GM12878 (cell line): ENCODE measurements around the gene TCIRG1. TPM values are rescaled to one million over a fixed set of nuclear protein-coding genes. Genes with fewer than 3 reads are reported as not detected.

Source experiments
- ATAC-seq: fragments of 200-7000 bp; cut with Tn5 transposase; 3 replicates; pipeline ENCODE4 v1.9.1; 2020; ENCODE audit warnings: mild to moderate bottlenecking, moderate library complexity
- BruUV-seq: library from RNA; stranded (reverse); fragments of 400-500 nt; replicated peaks from 2 replicates; lab custom pipeline; 2021; lab: Mats Ljungman, UMichigan
- CTCF ChIA-PET: fragments of 300-600 bp; sonication (Branson Sonifier 250); formaldehyde crosslinking; extraction: SDS; loops from one replicate; lab custom pipeline; 2021; ENCODE audit warnings: inconsistent platforms; lab: Yijun Ruan, JAX
- POLR2A ChIA-PET: fragments of 350-600 bp; formaldehyde crosslinking; extraction: SDS; loops from one replicate; lab custom pipeline; 2021; ENCODE audit warnings: inconsistent platforms; lab: Charles Lee
- RAD21 ChIA-PET: fragments of 300-600 bp; sonication (Branson Sonifier 250); formaldehyde crosslinking; loops from one replicate; lab custom pipeline; 2023; ENCODE audit warnings: antibody characterized with exemption; ENCODE audit not compliant: unreplicated experiment; lab: Charles Lee
- SMC1A ChIA-PET: fragments of 300-600 bp; sonication (Branson Sonifier 250); formaldehyde crosslinking; loops from one replicate; lab custom pipeline; 2023; ENCODE audit not compliant: unreplicated experiment, uncharacterized antibody; lab: Charles Lee
- DNase-seq: peaks from one replicate; pipeline ENCODE4 v3.0.0-alpha.2; 2011; ENCODE audit warnings: low read depth, low spot score
- FAIRE-seq: peaks from 3 replicates; lab custom pipeline; 2011; peaks lifted over from hg19 to GRCh38; lab: Jason Lieb, UNC
- H2AFZ ChIP-seq: 2 replicates; pipeline ENCODE4 v1.6.0; 2011; ENCODE audit warnings: low read depth, low read length, control low read depth; ENCODE audit not compliant: control insufficient read depth
- H3K27ac ChIP-seq: 2 replicates; pipeline ENCODE4 v1.5.1; 2011; ENCODE audit warnings: control low read depth; ENCODE audit not compliant: control insufficient read depth, insufficient read depth
- H3K27me3 ChIP-seq, 2 experiments: replicated peaks in 1 of 2; 2 replicates each; pipeline versions ENCODE4 v1.6.0 to v1.6.1; 2011; ENCODE audit warnings: low read length in 1 of 2; ENCODE audit not compliant: control insufficient read depth in 2 of 2, insufficient read depth in 2 of 2
- H3K36me3 ChIP-seq, 2 experiments: 2 replicates each; pipeline ENCODE4 v1.5.1; 2011; ENCODE audit warnings: low read length in 1 of 2; ENCODE audit not compliant: control insufficient read depth in 2 of 2, insufficient read depth in 2 of 2
- H3K4me1 ChIP-seq: 2 replicates; pipeline ENCODE4 v1.6.1; 2011; ENCODE audit warnings: mild to moderate bottlenecking, low read length, moderate library complexity, mixed read lengths; ENCODE audit not compliant: control insufficient read depth, insufficient read depth
- H3K4me2 ChIP-seq: 2 replicates; pipeline ENCODE4 v1.6.0; 2011; ENCODE audit warnings: control low read depth; ENCODE audit not compliant: control insufficient read depth, insufficient read depth
- H3K4me3 ChIP-seq: fragments of 200-600 bp; sonication (generic); 2 replicates; pipeline ENCODE4 v1.5.1; 2016
- H3K79me2 ChIP-seq: 2 replicates; pipeline ENCODE4 v1.6.0; 2011; ENCODE audit warnings: low read length; ENCODE audit not compliant: control insufficient read depth, insufficient read depth
- H3K9ac ChIP-seq: 2 replicates; pipeline ENCODE4 v1.8.0; 2011; ENCODE audit warnings: low read length, control low read depth, mixed read lengths; ENCODE audit not compliant: control insufficient read depth, insufficient read depth
- H3K9me3 ChIP-seq: replicated peaks from 3 replicates; pipeline ENCODE4 v1.5.1; 2011; ENCODE audit warnings: mild to moderate bottlenecking, low read length; ENCODE audit not compliant: control insufficient read depth, insufficient read depth
- H4K20me1 ChIP-seq: 2 replicates; pipeline ENCODE4 v1.6.0; 2011; ENCODE audit not compliant: control insufficient read depth, insufficient read depth
- CBX3 ChIP-seq: fragments of 200-600 bp; sonication (generic); IDR thresholded peaks from 2 replicates; pipeline ENCODE4 v1.6.1; 2016; ENCODE audit warnings: low read depth, borderline replicate concordance
- CBX5 ChIP-seq: sonication (generic); IDR thresholded peaks from 2 replicates; pipeline ENCODE4 v1.6.1; 2016; ENCODE audit warnings: low read depth, moderate library complexity, mild to moderate bottlenecking, inconsistent platforms
- CEBPB ChIP-seq, 2 experiments: fragments of 150-350 bp in 1 of 2; IDR thresholded peaks; 2 replicates each; pipeline ENCODE4 v1.6.1; 2012 to 2014; ENCODE audit warnings: low read depth in 2 of 2, low read length in 2 of 2, borderline replicate concordance in 1 of 2, inconsistent platforms in 1 of 2
- EED ChIP-seq: sonication (generic); IDR thresholded peaks from 2 replicates; pipeline ENCODE4 v1.6.1; 2016; ENCODE audit warnings: antibody characterized with exemption, low read depth
- POLR2AphosphoS5 ChIP-seq: IDR thresholded peaks from 2 replicates; pipeline ENCODE4 v1.6.1; 2011; ENCODE audit warnings: mild to moderate bottlenecking, low read length, inconsistent platforms
- RELA ChIP-seq: fragments of 450-650 bp; IDR thresholded peaks from 2 replicates; pipeline ENCODE4 v1.8.0; 2014; ENCODE audit warnings: borderline replicate concordance; ENCODE audit not compliant: partially characterized antibody
- REST ChIP-seq: IDR thresholded peaks from 2 replicates; pipeline ENCODE4 v1.6.1; 2012; ENCODE audit warnings: mild to moderate bottlenecking, low read depth, low read length
- TAF1 ChIP-seq: IDR thresholded peaks from 2 replicates; pipeline ENCODE4 v1.6.1; 2011; ENCODE audit warnings: mild to moderate bottlenecking, low read depth, low read length, borderline replicate concordance
- ZBTB33 ChIP-seq: fragments of 450-650 bp; IDR thresholded peaks from 2 replicates; pipeline ENCODE4 v1.6.1; 2017; ENCODE audit warnings: mild to moderate bottlenecking
- ZNF207 ChIP-seq: fragments of 450-650 bp; IDR thresholded peaks from 2 replicates; pipeline ENCODE4 v1.6.1; 2014; ENCODE audit warnings: antibody characterized with exemption, mild to moderate bottlenecking, borderline replicate concordance
- WGBS: methylation state at CpG from one replicate; pipeline ENCODE4 v1.1.6; 2016; ENCODE audit warnings: low lambda C conversion rate; ENCODE audit not compliant: insufficient replicate concordance, insufficient coverage; ENCODE audit errors: missing lambda C conversion rate; 5-methylcytosine and 5-hydroxymethylcytosine counted together
- in situ Hi-C: fragments of 300-500 bp; cut with MboI; formaldehyde crosslinking; loops from 9 replicates; pipeline ENCODE4 v1.14.3; 2018; ENCODE audit warnings: mixed read lengths
- intact Hi-C: fragments of 100-400 bp; cut with micrococcal nuclease; formaldehyde crosslinking; loops from one replicate; pipeline ENCODE4 v1.14.2; 2022; ENCODE audit not compliant: unreplicated experiment
- polyA plus RNA-seq, 11 experiments: library from polyadenylated mRNA; depleted of rRNA in 4 of 11; unstranded in 6 of 11; stranded (reverse) in 5 of 11; fragments of >200 nt; fragmentation: Nextera tagmentation in 4 of 11; fragmentation: Illumina TruSeq in 1 of 11; extraction: Ambion mirVana in 4 of 11; extraction: Trizol in 1 of 11; gene quantifications; 1 replicate in 1 of 11; 2 replicates in 10 of 11; pipeline versions ENCODE4 v1.2.1 to v1.2.3, GENCODE V29; 2011 to 2016; ENCODE audit warnings: inconsistent platforms in 2 of 11, missing spikeins in 2 of 11, low read depth in 1 of 11
- total RNA-seq, 4 experiments: library from RNA; depleted of rRNA in 3 of 4; stranded (reverse); fragments of >200 nt in 3 of 4; fragmentation: Illumina TruSeq in 1 of 4; extraction: Trizol in 1 of 4; gene quantifications; 2 replicates each; pipeline versions ENCODE4 v1.2.1 to v1.2.3, GENCODE V29; 2013 to 2021

TCIRG1 gene
- total and polyA plus RNA-seq, 10 of the 15 experiments (the other 5 are each of a cell fraction or from before 2014, with no cell fraction given) = 0.76 to 218 (median 87.4) TPM

- Histone ChIP-seq H3K9me3 (no peaks in the 10 kb centered on the region), H3K36me3 (peaks cover 0 to 2% of the 10 kb centered on the region in 2 experiments; a peak in 1 of 4 replicates), H3K4me1 (peaks cover 17% of the 10 kb centered on the region), H3K9ac (no peak overlapping the region), H3K79me2 (peaks cover 18% of the 10 kb centered on the region), H3K27ac (no peak overlapping the region), H3K4me2 (no peak overlapping the region), H4K20me1 (no peaks in the 10 kb centered on the region), H2AFZ (no peak overlapping the region), H3K4me3 (no peak overlapping the region), H3K27me3 (no peaks in the 10 kb centered on the region)
- ChIA-PET CTCF (no interaction called here), RAD21 (interaction anchor here (1.4 kb wide), 1 partner anchor 17 kb away, joined by 3 read pairs; the partner anchor contains the start of gene ALDH3B1), POLR2A (no interaction called here), SMC1A (no interaction called here)
- DNase-seq = no peak
- intact Hi-C loops (loop anchor here (10.0 kb wide), 1 partner anchor 427 kb away; no protein-coding TSS in a partner anchor), in situ Hi-C loops (no loop called here)
- TF ChIP-seq RELA = no peak
- TF ChIP-seq ZBTB33 = no peak
- no peak for TF ChIP-seq REST
- TF ChIP-seq ZNF207 = no peak
- TF ChIP-seq CBX3 = no peak
- TF ChIP-seq CBX5 = no peak
- no peak for TF ChIP-seq EED
- TF ChIP-seq POLR2AphosphoS5 = no peak
- no peak for TF ChIP-seq CEBPB (IDR thresholded peaks at IDR 0.05; ENCODE audit: borderline replicate concordance in 1 of 2, low read depth in 2 of 2, low read length in 2 of 2)
- TF ChIP-seq TAF1 = no peak
- 98% methylated on average over 16 of the region's 21 CpGs for WGBS
- ATAC-seq = no peak
- FAIRE-seq = no peak
- BruUV-seq = no TSS peak
Measured at GRCh38 chr11:68027667-68028066, 11.2 kb upstream of the TCIRG1 start.
